NK-92 treated with Interleukin-12 subunit alpha and Interleukin-12 subunit beta, amount 100 ng/mL, for 24 hours (cell line): Measurements from ENCODE around the gene HES6.
"Not testable (repeated sequence)": the region's sequence is repeated elsewhere in the genome, so short reads cannot be mapped to it uniquely, and the experiment has no call there.

Experiments used
- DNase-seq: peaks from one replicate; lab custom pipeline; 2025; lab: John Stamatoyannopoulos, UW

Gene HES6

GRCh38 chr2:238272156-238272555 lies 32.3 kb upstream of the HES6 start:
- no peak for DNase-seq

- DNase-seq, result not testable (repeated sequence)
Observed at GRCh38 chr2:238271686-238272085, 31.8 kb upstream of the HES6 start.

- no peak for DNase-seq
Observed at GRCh38 chr2:238271061-238271554, 31.3 kb upstream of the HES6 start.

GRCh38 chr2:238270606-238271005 lies 30.8 kb upstream of the HES6 start:
- no peak for DNase-seq

- DNase-seq, result no peak
Observed at GRCh38 chr2:238269741-238270140, 29.9 kb upstream of the HES6 start.

- DNase-seq, result no peak
Observed at GRCh38 chr2:238267884-238268680, 28.2 kb upstream of the HES6 start.

GRCh38 chr2:238267341-238267710 lies 27.5 kb upstream of the HES6 start:
- no peak for DNase-seq

- DNase-seq, result no peak
Observed at GRCh38 chr2:238265605-238266004, 25.8 kb upstream of the HES6 start.

GRCh38 chr2:238264072-238264460 lies 24.2 kb upstream of the HES6 start:
- DNase-seq, result no peak

- DNase-seq, result peak; percentile 18
Observed at GRCh38 chr2:238263204-238264071, 23.6 kb upstream of the HES6 start.

- DNase-seq, result no peak
Observed at GRCh38 chr2:238262496-238263122, 22.8 kb upstream of the HES6 start.

- no peak for DNase-seq
Observed at GRCh38 chr2:238261718-238262375, 22.0 kb upstream of the HES6 start.

GRCh38 chr2:238260883-238261282 lies 21.0 kb upstream of the HES6 start:
- no peak for DNase-seq

GRCh38 chr2:238259061-238260020 lies 19.5 kb upstream of the HES6 start:
- DNase-seq, result no peak

GRCh38 chr2:238257786-238258700 lies 18.2 kb upstream of the HES6 start:
- no peak for DNase-seq

GRCh38 chr2:238256594-238257104 lies 16.8 kb upstream of the HES6 start:
- no peak for DNase-seq

- no peak for DNase-seq
Observed at GRCh38 chr2:238256111-238256510, 16.3 kb upstream of the HES6 start.

GRCh38 chr2:238255636-238256035 lies 15.8 kb upstream of the HES6 start:
- no peak for DNase-seq

GRCh38 chr2:238255151-238255551 lies 15.3 kb upstream of the HES6 start:
- DNase-seq, result no peak
